ENCODE results near the gene SMARCD3.

DNA sequence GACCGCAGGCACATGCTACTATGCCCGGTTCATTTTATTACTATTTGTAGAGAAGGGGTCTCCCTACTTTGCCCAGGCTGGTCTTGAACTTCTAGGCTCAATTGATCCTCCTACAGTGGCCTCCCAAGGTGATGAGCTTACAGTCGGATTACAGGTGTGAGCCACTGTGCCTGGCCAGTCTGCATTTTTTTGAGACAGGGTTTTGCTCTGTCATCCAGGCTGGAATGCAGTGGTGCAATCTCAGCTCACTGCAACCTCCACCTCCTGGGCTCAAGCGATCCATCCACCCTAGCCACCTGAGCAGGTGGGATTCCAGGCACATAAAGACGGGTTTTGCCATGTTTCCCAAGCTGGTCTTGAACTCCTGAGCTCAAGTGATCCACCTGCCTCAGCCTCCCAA, 35.9 kb downstream of the SMARCD3 start:
- TF ChIP-seq, protein P1, sequence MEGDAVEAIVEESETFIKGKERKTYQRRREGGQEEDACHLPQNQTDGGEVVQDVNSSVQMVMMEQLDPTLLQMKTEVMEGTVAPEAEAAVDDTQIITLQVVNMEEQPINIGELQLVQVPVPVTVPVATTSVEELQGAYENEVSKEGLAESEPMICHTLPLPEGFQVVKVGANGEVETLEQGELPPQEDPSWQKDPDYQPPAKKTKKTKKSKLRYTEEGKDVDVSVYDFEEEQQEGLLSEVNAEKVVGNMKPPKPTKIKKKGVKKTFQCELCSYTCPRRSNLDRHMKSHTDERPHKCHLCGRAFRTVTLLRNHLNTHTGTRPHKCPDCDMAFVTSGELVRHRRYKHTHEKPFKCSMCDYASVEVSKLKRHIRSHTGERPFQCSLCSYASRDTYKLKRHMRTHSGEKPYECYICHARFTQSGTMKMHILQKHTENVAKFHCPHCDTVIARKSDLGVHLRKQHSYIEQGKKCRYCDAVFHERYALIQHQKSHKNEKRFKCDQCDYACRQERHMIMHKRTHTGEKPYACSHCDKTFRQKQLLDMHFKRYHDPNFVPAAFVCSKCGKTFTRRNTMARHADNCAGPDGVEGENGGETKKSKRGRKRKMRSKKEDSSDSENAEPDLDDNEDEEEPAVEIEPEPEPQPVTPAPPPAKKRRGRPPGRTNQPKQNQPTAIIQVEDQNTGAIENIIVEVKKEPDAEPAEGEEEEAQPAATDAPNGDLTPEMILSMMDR (IDR thresholded peaks at IDR 0.05): no peak
- no peak for TF ChIP-seq POLR2A (IDR thresholded peaks at IDR 0.05)

All from lower leg skin (tissue), 3 donors.